Stimulated activated CD4-positive, alpha-beta T cell treated with anti-CD3 and anti-CD28 coated beads, TNF-alpha, amount 100 ng/mL, for 4 hours (primary cell): ENCODE data around the gene EXTL2.
"Not testable (repeated sequence)": the region's sequence is repeated elsewhere in the genome, so short reads cannot be mapped to it uniquely, and the experiment has no call there.

ENCODE experiments used
- DNase-seq, 3 experiments: peaks; one replicate each; pipeline ENCODE4 v3.0.0-alpha.2; 2020; ENCODE audit warnings: low read depth in 3 of 3

EXTL2 gene, protein sequence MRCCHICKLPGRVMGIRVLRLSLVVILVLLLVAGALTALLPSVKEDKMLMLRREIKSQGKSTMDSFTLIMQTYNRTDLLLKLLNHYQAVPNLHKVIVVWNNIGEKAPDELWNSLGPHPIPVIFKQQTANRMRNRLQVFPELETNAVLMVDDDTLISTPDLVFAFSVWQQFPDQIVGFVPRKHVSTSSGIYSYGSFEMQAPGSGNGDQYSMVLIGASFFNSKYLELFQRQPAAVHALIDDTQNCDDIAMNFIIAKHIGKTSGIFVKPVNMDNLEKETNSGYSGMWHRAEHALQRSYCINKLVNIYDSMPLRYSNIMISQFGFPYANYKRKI

GRCh38 chr1:100894603-100895539, at the start of gene EXTL2:
TSS of gene EXTL2 (minus strand) at chr1:100894842. CDS start at chr1:100888757, 6,085 bp downstream.
- DNase-seq, result peak; percentile 27 to 46 (median 36)

GRCh38 chr1:100943533-100943932, 48.9 kb upstream of the EXTL2 start:
- no peak for DNase-seq

- DNase-seq, result no peak
Observed at GRCh38 chr1:100942304-100943046, 47.8 kb upstream of the EXTL2 start.

- DNase-seq, result no peak
Observed at GRCh38 chr1:100941580-100942216, 47.1 kb upstream of the EXTL2 start.

DNA sequence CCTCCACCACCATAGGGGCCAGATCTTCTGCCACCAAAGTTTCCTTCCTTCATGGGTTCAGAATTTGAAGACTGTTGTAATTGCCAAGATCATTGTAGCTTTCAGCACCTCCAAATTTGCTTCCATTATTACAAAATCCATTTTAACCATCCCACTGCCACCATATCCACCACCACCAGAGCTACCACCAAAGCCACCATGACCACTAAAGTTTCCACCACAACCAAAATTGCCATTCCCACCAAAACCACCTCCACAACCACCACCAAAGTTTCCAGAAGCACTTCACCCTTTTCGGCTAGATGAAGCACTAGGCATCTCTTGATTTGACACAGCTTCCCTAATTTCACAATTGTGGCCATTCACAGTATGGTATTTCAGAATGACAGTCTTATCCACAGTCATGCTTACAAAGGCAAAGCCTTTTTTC, 46.5 kb upstream of the EXTL2 start:
- DNase-seq, result no peak

- DNase-seq, result no peak
Observed at GRCh38 chr1:100936194-100936967, 41.7 kb upstream of the EXTL2 start.

DNA sequence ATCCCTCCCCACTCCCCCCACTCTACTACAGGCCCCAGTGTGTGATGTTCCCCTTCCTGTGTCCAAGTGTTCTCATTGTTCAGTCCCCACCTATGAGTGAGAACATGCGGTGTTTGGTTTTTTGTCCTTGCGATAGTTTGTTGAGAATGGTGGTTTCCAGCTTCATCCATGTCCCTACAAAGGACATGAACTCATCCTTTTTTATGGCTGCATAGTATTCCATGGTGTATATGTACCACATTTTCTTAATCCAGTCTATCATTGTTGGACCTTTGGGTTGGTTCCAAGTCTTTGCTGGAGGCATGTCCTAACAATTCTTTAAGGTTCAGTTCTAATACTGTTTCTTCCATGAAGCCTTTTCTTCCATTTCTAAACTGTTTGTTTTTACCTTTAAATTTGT, 38.9 kb upstream of the EXTL2 start:
- not testable (repeated sequence) for DNase-seq

- no peak for DNase-seq
Observed at GRCh38 chr1:100931716-100932115, 37.1 kb upstream of the EXTL2 start.

- DNase-seq, result no peak
Observed at GRCh38 chr1:100930494-100930893, 35.9 kb upstream of the EXTL2 start.

DNA sequence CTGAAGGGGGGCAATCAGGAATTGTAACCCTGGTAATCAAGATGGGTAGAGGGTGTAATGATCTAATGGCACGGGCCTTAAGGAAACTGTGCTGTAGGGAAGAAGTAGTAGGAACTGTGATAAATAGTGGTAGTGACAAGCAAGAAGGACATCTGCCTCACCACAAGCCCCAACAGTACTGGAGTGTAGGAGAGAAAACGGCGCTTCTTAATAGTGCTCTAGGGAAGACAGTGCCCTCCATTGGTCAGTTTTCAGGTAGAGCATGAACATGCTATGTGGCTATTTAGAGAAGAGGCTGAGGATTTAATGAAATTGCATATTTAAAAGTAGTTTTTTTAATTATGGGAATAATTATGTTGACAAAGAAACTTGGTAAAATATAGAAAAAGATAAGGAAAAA, 33.5 kb upstream of the EXTL2 start:
- DNase-seq, result no peak

- DNase-seq, result peak in 1 of 3 experiments; percentile 14
Observed at GRCh38 chr1:100927276-100927675, 32.6 kb upstream of the EXTL2 start.

- DNase-seq, result no peak
Observed at GRCh38 chr1:100926240-100926639, 31.6 kb upstream of the EXTL2 start.

- DNase-seq, result no peak
Observed at GRCh38 chr1:100924991-100925390, 30.3 kb upstream of the EXTL2 start.

- peak in 1 of 3 experiments; percentile 18 for DNase-seq
Observed at GRCh38 chr1:100924212-100924611, 29.6 kb upstream of the EXTL2 start.

DNA sequence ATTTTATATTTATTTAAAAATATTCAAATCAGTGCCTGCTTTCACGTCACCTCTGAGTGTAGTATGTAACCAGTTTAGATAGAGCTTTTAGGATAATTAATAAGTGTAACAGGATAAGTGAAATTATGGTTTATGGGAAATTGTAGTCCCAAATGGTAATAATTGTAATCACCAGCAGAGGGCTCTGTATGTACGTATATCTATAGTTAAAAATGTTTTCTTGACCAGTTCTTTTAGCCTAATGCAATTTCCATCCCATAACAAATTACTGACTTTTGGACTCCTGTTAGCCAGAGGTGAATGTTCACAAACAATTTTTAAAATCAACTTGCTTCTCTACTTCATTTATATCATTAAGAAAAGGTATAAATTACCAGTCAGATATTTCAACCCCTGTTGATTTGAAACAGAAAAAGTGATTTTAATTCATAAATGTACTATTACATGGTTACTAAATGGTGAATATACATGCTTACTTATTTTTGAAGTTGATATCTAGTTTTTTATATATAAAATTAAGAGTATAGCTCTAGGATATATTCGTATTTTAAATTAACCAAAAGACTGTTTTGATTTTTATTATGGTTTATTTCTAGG, 26.6 kb upstream of the EXTL2 start:
- no peak for DNase-seq

- DNase-seq, result no peak
Observed at GRCh38 chr1:100912019-100912418, 17.4 kb upstream of the EXTL2 start.

GRCh38 chr1:100909018-100909417, 14.4 kb upstream of the EXTL2 start:
- no peak for DNase-seq

DNA sequence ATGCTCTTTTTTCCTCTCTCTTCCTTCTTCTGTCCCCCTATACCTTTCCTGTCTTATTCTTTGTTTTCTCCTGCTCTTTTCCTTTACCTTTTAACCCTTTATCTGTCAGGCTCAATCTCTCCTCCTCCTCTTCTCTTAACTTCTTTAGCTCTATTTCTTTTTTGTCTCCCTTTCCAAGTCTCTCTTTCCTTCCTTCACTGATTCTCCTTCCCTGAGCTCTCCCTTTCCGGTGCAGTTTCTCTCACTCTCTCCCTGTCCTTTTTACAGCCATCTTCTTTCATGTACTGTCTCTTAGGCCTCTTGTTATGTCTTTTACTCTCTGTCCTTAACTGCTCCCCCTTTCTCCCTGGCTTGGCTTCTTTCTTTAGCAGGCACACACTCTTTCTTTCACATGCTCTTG, 13.2 kb upstream of the EXTL2 start:
- no peak for DNase-seq

- DNase-seq, result no peak
Observed at GRCh38 chr1:100905181-100905580, 10.5 kb upstream of the EXTL2 start.

- DNase-seq, result no peak
Observed at GRCh38 chr1:100904528-100904927, 9.9 kb upstream of the EXTL2 start.
